ENCODE results near the gene IRX4.
"Not testable (repeated sequence)": the region's sequence is repeated elsewhere in the genome, so short reads cannot be mapped to it uniquely, and the experiment has no call there.

Gene IRX4

DNA sequence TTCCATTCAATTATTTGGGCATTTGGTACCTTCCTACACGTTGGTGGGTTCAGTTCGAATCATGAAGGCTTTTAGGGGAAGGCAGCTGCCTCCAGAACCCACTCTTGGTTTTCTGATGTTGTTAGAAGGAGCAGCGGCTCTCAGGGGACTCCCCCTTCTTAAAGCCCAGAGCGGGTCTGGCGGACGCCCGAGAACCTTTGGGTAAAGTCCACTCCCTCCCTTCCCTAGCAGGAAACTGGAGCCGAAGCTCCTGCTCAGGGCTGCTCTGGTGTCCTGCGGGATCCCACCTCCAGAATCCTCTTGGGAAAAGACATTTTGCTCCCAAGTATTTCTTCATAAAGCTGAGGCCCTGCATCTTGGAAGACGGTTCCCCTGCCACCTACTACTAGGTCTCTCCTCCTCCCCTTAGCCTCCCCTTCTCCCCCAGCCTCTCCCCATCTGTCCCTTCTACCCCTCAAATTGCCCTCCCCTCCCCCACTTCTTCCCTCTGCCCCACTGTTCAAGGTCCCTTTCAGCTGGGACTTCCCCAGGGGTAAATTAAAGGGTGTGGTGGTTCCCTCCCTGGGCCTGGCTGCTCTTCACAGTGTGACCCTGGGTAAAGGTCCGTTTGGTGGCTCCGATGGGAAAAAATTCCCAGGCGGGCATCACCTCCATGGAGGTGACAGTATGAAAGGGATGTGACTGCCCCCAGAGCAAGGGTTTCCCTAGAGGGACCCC lies 9.3 kb downstream of the IRX4 start:
- Histone ChIP-seq H3K27me3 (ENCODE audit: insufficient read depth, low read length, poor library complexity) (no peaks in the 10 kb centered on the region), H3K4me2 (ENCODE audit: insufficient read depth, low read length) (no peak overlapping the region), H3K9ac (ENCODE audit: low read depth, low read length) (no peak overlapping the region), H4K20me1 (ENCODE audit: insufficient read depth, low read length) (no peaks in the 10 kb centered on the region; the same call in 1 of the 2 replicates), H3K4me3 (ENCODE audit: low read depth in 1 of 2, low read length in 2 of 2) (no peak overlapping the region), H3K36me3 (ENCODE audit: insufficient read depth, low read length) (no peaks in the 10 kb centered on the region), H3K27ac (ENCODE audit: low read length) (no peak overlapping the region), H3K79me2 (ENCODE audit: insufficient read depth, low read length) (no peaks in the 10 kb centered on the region), H2AFZ (ENCODE audit: low read depth, low read length) (no peak overlapping the region), H3K4me1 (ENCODE audit: insufficient read depth, low read length) (no peaks in the 10 kb centered on the region), H3K9me3 (ENCODE audit: insufficient read depth, low read length, severe bottlenecking) (peaks cover 6% of the 10 kb centered on the region)
- DNase-seq (no peak), ATAC-seq (ENCODE audit: insufficient read depth, low read depth) (no peak)
- no peak for TF ChIP-seq EZH2 (IDR thresholded peaks at IDR 0.05; ENCODE audit: borderline replicate concordance, low read depth, low read length, severe bottlenecking)
- TF ChIP-seq, protein P1, sequence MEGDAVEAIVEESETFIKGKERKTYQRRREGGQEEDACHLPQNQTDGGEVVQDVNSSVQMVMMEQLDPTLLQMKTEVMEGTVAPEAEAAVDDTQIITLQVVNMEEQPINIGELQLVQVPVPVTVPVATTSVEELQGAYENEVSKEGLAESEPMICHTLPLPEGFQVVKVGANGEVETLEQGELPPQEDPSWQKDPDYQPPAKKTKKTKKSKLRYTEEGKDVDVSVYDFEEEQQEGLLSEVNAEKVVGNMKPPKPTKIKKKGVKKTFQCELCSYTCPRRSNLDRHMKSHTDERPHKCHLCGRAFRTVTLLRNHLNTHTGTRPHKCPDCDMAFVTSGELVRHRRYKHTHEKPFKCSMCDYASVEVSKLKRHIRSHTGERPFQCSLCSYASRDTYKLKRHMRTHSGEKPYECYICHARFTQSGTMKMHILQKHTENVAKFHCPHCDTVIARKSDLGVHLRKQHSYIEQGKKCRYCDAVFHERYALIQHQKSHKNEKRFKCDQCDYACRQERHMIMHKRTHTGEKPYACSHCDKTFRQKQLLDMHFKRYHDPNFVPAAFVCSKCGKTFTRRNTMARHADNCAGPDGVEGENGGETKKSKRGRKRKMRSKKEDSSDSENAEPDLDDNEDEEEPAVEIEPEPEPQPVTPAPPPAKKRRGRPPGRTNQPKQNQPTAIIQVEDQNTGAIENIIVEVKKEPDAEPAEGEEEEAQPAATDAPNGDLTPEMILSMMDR (IDR thresholded peaks at IDR 0.05; ENCODE audit: borderline replicate concordance, extremely low read depth, low read length, poor library complexity, severe bottlenecking), result no peak

DNA sequence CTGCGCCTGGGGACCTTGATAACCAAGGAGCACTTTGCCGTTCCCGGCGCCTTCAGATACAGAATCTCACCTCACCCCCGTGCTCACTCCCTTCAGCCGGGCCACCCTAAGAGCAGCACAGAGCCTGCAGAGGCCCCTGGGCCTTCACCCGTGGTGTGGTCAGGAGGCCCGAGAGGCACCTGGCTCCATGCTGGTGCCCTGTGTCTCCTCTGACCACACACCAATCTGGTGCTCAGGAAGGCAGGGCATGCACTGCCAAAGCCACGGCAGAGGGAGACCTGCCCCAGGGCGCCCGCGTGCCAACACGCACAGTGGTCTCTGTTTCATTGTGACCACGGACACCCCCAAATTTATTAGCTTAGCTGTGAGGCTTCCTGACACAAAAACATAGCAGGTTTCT lies 11.3 kb downstream of the IRX4 start:
- TF ChIP-seq, protein P1 (IDR thresholded peaks at IDR 0.05; ENCODE audit: borderline replicate concordance, extremely low read depth, low read length, poor library complexity, severe bottlenecking), result no peak
- no peak for TF ChIP-seq EZH2 (IDR thresholded peaks at IDR 0.05; ENCODE audit: borderline replicate concordance, low read depth, low read length, severe bottlenecking)
- DNase-seq (no peak), ATAC-seq (ENCODE audit: insufficient read depth, low read depth) (no peak)
- Histone ChIP-seq H3K9ac (ENCODE audit: low read depth, low read length) (no peak overlapping the region), H3K9me3 (ENCODE audit: insufficient read depth, low read length, severe bottlenecking) (peaks cover 6% of the 10 kb centered on the region), H3K4me1 (ENCODE audit: insufficient read depth, low read length) (no peaks in the 10 kb centered on the region), H4K20me1 (ENCODE audit: insufficient read depth, low read length) (no peaks in the 10 kb centered on the region; the same call in 1 of the 2 replicates), H3K36me3 (ENCODE audit: insufficient read depth, low read length) (no peaks in the 10 kb centered on the region), H3K4me2 (ENCODE audit: insufficient read depth, low read length) (no peak overlapping the region), H3K79me2 (ENCODE audit: insufficient read depth, low read length) (no peaks in the 10 kb centered on the region), H3K27me3 (ENCODE audit: insufficient read depth, low read length, poor library complexity) (no peaks in the 10 kb centered on the region), H3K27ac (ENCODE audit: low read length) (no peak overlapping the region), H3K4me3 (ENCODE audit: low read depth in 1 of 2, low read length in 2 of 2) (no peak overlapping the region), H2AFZ (ENCODE audit: low read depth, low read length) (no peak overlapping the region)

- H4K20me1 ChIP-seq (ENCODE audit: insufficient read depth, low read length); ATAC-seq (ENCODE audit: insufficient read depth, low read depth); H3K4me3 ChIP-seq (ENCODE audit: low read depth in 1 of 2, low read length in 2 of 2); H3K27ac ChIP-seq (ENCODE audit: low read length); H3K9ac ChIP-seq (ENCODE audit: low read depth, low read length); DNase-seq; H3K4me2 ChIP-seq (ENCODE audit: insufficient read depth, low read length); H3K79me2 ChIP-seq (ENCODE audit: insufficient read depth, low read length); H3K4me1 ChIP-seq (ENCODE audit: insufficient read depth, low read length); H3K36me3 ChIP-seq (ENCODE audit: insufficient read depth, low read length); H3K27me3 ChIP-seq (ENCODE audit: insufficient read depth, low read length, poor library complexity); H3K9me3 ChIP-seq (ENCODE audit: insufficient read depth, low read length, severe bottlenecking); H2AFZ ChIP-seq (ENCODE audit: low read depth, low read length): not testable (repeated sequence)
These were observed 12.1 kb downstream of the IRX4 start for GRCh38 chr5:1870435-1871272.

DNA sequence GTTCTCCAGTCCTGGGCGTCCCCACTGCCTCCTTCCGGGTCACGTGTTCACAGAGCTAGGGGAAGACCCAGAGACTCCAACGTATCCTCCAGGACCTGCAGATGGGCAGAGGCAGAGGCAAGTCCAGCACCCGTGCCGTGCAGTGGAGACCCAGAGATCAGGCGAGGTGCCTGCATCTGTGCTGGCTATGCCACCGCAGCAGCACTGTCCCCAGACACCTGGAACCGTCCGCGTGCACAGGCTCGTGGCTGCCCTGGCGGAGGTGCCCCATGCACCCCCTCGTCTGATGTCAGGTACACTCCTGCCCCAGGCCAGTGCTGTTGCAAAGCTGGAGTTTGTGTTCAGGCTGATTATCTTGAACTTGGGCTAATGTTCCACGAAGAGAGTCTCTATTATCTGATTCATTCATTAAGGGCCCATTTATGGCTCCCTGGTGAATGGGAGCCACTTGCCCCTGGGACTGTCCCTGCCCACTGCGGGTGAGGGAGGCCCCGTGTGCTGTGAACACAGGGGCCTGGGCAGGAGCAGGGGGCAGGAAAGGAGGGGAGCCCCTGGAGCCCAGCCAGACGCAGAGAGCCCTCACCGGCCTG lies 13.7 kb downstream of the IRX4 start:
- no peaks in the 10 kb centered on the region; the same call in 1 of the 2 replicates for H4K20me1 ChIP-seq (ENCODE audit: insufficient read depth, low read length)
- no peak overlapping the region for H3K4me2 ChIP-seq (ENCODE audit: insufficient read depth, low read length)
- peaks cover 5% of the 10 kb centered on the region for H3K27me3 ChIP-seq (ENCODE audit: insufficient read depth, low read length, poor library complexity)
- no peak overlapping the region for H3K4me3 ChIP-seq (ENCODE audit: low read depth in 1 of 2, low read length in 2 of 2)
- no peak overlapping the region for H3K9ac ChIP-seq (ENCODE audit: low read depth, low read length)
- no peaks in the 10 kb centered on the region for H3K4me1 ChIP-seq (ENCODE audit: insufficient read depth, low read length)
- H3K27ac ChIP-seq (ENCODE audit: low read length), result no peak overlapping the region
- H3K36me3 ChIP-seq (ENCODE audit: insufficient read depth, low read length), result no peaks in the 10 kb centered on the region
- no peaks in the 10 kb centered on the region for H3K79me2 ChIP-seq (ENCODE audit: insufficient read depth, low read length)
- DNase-seq (no peak), ATAC-seq (ENCODE audit: insufficient read depth, low read depth) (no peak)
- no peak for TF ChIP-seq EZH2 (IDR thresholded peaks at IDR 0.05; ENCODE audit: borderline replicate concordance, low read depth, low read length, severe bottlenecking)
- TF ChIP-seq, protein P1 (IDR thresholded peaks at IDR 0.05; ENCODE audit: borderline replicate concordance, extremely low read depth, low read length, poor library complexity, severe bottlenecking), result no peak
- no peak overlapping the region for H2AFZ ChIP-seq (ENCODE audit: low read depth, low read length)
- H3K9me3 ChIP-seq (ENCODE audit: insufficient read depth, low read length, severe bottlenecking), result peaks cover 6% of the 10 kb centered on the region

Data from DND-41 (cell line).